Measurements from ENCODE around the gene ZSCAN9. TPM values are rescaled to one million over a fixed set of nuclear protein-coding genes. Genes with fewer than 3 reads are reported as not detected.

ZSCAN9 gene
- total RNA-seq, 1 experiment from 2014 or later = 13.9 TPM

GRCh38 chr6:28266962-28267694 is 42.1 kb downstream of the ZSCAN9 start, which contains the start of gene ZSCAN26:
TSS of gene ZSCAN26 (plus strand) at chr6:28267143. CDS start at chr6:28271920, 4,777 bp downstream.
- DNase-seq (ENCODE audit: low spot score) = peak; percentile 83

- no peak for DNase-seq (ENCODE audit: low spot score)
Measured at GRCh38 chr6:28267695-28268059, 42.6 kb downstream of the ZSCAN9 start.

GRCh38 chr6:28269492-28269891 is 44.4 kb downstream of the ZSCAN9 start:
- DNase-seq (ENCODE audit: low spot score) = peak; percentile 55

GRCh38 chr6:28274888-28275287 is 49.8 kb downstream of the ZSCAN9 start:
- DNase-seq (ENCODE audit: low spot score) = no peak

- DNase-seq (ENCODE audit: low spot score) = no peak
Measured at GRCh38 chr6:28277746-28278145, 52.7 kb downstream of the ZSCAN9 start.

- no peak for DNase-seq (ENCODE audit: low spot score)
Measured at GRCh38 chr6:28280595-28281287, 55.7 kb downstream of the ZSCAN9 start.

- peak; percentile 46 for DNase-seq (ENCODE audit: low spot score)
Measured at GRCh38 chr6:28281288-28282064, 56.4 kb downstream of the ZSCAN9 start, which contains the start of gene PGBD1. TSS of gene PGBD1 (plus strand) at chr6:28281572. CDS start at chr6:28283814, 2,242 bp downstream.

GRCh38 chr6:28282926-28283325 is 57.9 kb downstream of the ZSCAN9 start:
- no peak for DNase-seq (ENCODE audit: low spot score)

Other genes with a start within 250 kb of the ZSCAN9 start
- gene ZNF165, start 144.7 kb upstream of the ZSCAN9 start, total RNA-seq (2014; rRNA removed; shearing (Covaris generic)) = 0.16 and 1.2 TPM in 2 replicates
- 3.5 and 9.9 TPM in 2 replicates for gene ZSCAN16, start 100.7 kb upstream of the ZSCAN9 start, total RNA-seq (2014; rRNA removed; shearing (Covaris generic))
- gene ZKSCAN8, start 83.4 kb upstream of the ZSCAN9 start, total RNA-seq (2014; rRNA removed; shearing (Covaris generic)) = 7.4 and 10.1 TPM in 2 replicates
- 3.1 and 3.8 TPM in 2 replicates for gene ZKSCAN4, start 27.0 kb downstream of the ZSCAN9 start, total RNA-seq (2014; rRNA removed; shearing (Covaris generic))
- not detected in 2 replicates for gene NKAPL, start 34.0 kb downstream of the ZSCAN9 start, total RNA-seq (2014; rRNA removed; shearing (Covaris generic))
- 13.6 and 14.1 TPM in 2 replicates for gene ZSCAN26, start 41.9 kb downstream of the ZSCAN9 start, total RNA-seq (2014; rRNA removed; shearing (Covaris generic))
- gene PGBD1, start 56.3 kb downstream of the ZSCAN9 start, total RNA-seq (2014; rRNA removed; shearing (Covaris generic)) = 6.3 and 6.7 TPM in 2 replicates
- gene ZSCAN31, start 110.9 kb downstream of the ZSCAN9 start, total RNA-seq (2014; rRNA removed; shearing (Covaris generic)) = 182 and 210 TPM in 2 replicates
- 3.7 and 4.1 TPM in 2 replicates for gene ZKSCAN3, start 124.7 kb downstream of the ZSCAN9 start, total RNA-seq (2014; rRNA removed; shearing (Covaris generic))
- gene ZSCAN12, start 174.5 kb downstream of the ZSCAN9 start, total RNA-seq (2014; rRNA removed; shearing (Covaris generic)) = 6.0 and 6.9 TPM in 2 replicates
- gene ZSCAN23, start 218.2 kb downstream of the ZSCAN9 start, total RNA-seq (2014; rRNA removed; shearing (Covaris generic)) = 0.64 and 2.4 TPM in 2 replicates

Data from H4 (cell line).